GM21528 (cell line): ENCODE measurements around the gene C3orf70.

Experiments
- ATAC-seq: cut with Tn5 transposase; IDR thresholded peaks from one replicate; pipeline ENCODE4 v1.9.1; 2021; ENCODE audit warnings: mild to moderate bottlenecking, moderate library complexity; ENCODE audit not compliant: unreplicated experiment, low FRiP score

Gene C3orf70

DNA sequence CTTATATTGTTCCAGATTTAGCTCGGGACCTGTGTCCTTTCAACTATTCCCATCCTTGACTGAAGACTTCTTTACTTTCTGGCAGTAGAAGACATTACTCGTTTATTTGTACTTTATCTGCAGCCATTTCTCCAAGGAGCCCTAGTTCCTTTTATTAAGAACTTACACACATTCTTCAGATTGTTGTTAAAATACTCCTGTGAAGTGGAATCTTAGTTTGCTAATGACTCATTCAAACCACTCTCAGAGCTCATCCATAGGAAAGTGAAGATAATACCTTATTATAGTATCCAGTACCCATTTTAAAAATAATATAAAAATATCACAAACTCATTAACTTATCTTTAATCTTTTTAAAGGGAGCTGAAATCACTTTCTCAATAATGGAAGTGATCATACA lies 63.5 kb downstream of the C3orf70 start:
- ATAC-seq = no peak

DNA sequence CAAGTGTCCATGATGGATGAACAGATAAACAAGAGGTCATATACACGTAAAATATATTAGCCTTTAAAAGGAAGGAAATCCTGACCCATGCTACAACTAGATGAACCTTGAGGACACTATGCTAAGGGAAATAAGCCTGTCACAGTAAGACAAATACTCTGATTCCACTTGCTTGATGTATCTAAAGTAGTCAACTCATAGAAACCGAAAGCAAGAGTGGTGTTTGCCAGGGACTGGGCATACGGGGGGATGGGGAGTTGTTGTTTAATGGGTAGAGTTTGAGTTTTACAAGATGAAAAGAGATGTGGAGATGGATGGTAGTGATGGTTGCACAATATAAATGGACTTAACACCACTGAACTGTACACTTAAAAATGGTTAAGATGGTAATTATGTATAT lies 65.4 kb downstream of the C3orf70 start:
- no peak for ATAC-seq

DNA sequence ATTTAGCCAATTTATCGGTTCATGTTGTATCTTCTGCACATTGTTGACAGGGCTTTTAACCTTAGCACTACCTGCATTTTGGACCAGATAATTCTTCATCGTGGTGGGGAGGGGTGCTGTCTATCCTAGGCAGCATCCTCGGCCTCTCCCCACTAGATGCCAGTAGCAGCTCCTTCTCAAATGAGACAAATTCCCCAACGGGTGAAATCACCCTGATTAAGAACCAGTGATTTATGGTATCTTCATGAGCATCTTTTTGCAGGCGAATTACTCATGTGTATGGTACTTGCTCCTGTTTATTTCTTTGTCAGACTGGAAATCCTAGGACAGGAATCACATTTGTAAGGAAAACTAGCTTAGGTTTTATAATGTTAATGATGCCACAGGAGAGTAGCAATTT lies 68.0 kb downstream of the C3orf70 start:
- ATAC-seq = no peak

DNA sequence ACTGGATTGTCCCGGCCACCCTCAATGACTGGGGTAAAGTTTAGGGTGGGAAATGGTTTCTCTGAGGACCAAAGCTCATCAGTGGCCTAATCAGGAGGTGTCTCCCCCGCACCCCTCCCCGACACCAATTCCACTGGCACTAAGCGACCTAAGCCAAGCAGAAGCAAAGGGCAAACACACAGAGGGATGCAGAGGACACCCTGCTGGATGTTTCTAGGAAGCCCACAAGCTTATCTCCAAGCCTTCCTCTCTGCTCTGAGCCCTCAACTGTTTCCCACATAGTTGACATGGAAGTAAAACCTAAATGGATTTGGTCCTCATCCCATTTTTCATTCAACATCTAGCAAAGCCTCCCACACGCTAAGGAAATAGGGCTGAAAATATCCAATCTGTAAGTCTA lies 68.5 kb downstream of the C3orf70 start:
- ATAC-seq = no peak

- ATAC-seq = no peak
These were observed 70.0 kb downstream of the C3orf70 start for GRCh38 chr3:185082829-185083228.

DNA sequence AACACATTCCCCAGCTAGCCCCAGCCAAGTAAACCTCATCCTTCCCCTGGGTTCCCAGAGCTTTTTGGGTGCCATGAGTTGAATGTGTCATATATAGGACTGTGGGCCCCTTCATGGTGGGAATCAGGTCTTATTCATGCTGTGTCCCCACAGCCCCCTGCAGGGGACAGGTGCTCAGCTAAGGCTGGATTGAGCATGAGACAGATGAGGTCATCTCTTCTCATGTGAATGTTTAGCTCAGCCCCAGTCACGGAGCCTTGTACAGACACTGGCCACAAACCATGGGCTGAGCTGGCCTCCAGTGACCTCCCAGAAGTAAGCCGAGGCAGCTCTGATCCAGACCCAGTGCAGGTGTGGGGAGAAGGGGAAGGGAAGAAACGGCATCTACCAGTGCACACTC lies 70.7 kb downstream of the C3orf70 start:
- ATAC-seq = no peak

GRCh38 chr3:185081521-185081920 lies 71.3 kb downstream of the C3orf70 start:
- no peak for ATAC-seq

DNA sequence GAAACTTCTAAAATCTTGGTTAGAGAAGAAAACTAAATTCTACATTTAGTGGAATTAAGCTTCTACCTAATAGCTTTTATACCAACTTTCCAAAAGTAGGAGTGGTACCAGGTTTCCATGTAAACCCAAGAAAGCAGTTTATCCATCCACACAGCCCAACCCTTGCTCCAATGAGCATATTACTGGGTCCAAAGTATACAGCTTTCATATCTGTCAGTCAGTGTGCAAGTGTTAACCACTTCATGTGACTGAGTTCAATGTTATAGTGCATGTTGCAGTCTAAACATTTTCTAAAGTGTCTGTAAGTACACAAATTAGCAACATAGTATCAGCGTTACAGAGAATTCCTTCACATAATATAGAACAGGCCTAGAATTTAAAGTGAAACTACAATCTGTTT lies 73.2 kb downstream of the C3orf70 start:
- ATAC-seq = no peak

DNA sequence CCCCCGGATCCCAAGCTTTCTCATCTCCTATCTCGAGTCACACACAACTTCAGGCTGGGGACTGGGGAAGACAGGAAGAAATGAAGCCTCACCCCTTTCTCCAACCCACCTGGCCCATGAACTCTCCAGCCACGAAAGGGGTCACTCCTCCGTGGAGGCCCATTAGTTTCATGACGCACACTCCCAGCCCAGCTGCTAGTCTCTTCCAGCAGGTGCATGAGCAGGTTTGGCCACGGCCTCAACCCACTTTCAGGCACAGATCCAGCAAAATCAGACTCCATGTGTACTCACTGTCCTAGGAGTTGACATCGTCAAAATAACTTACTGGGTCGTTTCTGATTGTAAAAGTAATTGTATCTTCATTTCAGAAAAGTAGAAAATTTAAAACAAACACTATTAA lies 76.6 kb downstream of the C3orf70 start:
- no peak for ATAC-seq

DNA sequence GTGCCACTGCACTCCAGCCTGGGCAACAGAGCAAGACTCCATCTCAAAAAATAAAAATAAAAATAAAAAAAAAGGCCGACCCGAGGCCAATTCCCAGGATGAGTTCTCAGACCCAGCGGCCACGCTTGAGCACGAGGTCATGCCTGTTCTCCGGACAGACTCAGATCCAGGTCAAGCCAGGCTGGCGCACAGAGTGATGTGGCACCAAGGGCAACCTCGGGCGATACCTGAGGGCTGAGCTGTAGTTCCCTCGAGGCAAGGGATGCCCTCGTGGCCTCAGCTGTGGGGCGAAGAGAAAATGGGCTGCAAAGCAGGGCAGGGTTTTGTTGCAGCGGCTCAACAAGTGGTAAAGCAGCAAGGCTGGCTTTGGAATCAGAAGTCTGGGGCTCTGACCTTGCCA lies 77.3 kb downstream of the C3orf70 start:
- no peak for ATAC-seq

DNA sequence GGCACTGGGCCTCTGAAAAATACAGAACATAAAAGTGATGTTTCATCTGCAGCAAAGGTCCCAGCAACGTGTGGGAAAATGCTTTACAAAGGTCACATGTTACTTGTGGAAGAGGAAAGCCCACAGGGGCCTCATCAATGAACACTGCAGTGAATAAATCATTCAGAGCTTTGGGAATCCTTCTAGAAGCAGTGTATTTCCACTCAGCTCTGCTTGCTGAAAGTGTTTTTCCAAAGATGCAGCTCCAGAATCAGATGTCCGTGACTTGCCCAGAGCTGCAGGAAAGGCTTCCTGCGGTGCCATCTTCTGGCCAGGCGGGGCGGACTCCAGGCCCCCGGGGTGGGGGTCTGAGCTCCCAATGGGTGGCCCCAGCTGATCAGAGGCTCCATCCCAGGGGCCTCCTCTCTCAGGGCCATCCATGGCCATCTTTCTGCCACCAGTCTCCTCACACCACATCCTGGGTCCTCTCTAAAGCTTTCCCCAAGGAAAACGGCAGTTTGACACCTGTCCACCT lies 81.5 kb downstream of the C3orf70 start:
- no peak for ATAC-seq

- ATAC-seq = no peak
These were observed 82.2 kb downstream of the C3orf70 start for GRCh38 chr3:185070491-185071286.

GRCh38 chr3:185069037-185070030 lies 83.5 kb downstream of the C3orf70 start:
- ATAC-seq = no peak

DNA sequence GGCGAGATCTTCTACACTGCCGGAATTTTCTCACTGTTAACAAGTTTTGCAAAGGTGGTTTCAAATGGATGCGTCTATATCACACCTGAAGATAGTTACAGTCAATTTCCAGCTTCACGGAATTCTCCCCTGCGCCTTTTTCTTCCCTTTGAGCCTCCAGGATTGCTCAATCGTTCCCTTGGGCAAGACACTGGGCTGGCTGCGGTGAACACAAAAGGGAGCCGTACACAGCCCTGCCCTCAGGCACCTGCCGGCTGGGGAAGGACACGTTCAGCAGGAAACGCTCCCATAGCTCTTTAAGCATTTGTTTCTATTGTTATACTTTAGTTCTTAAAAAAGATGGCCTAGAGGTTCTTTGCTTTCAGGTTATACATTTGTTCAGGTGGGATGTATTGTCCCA lies 85.7 kb downstream of the C3orf70 start:
- no peak for ATAC-seq

- no peak for ATAC-seq
These were observed 86.6 kb downstream of the C3orf70 start for GRCh38 chr3:185066251-185066650.

- no peak for ATAC-seq
These were observed 87.8 kb downstream of the C3orf70 start for GRCh38 chr3:185065059-185065458.

DNA sequence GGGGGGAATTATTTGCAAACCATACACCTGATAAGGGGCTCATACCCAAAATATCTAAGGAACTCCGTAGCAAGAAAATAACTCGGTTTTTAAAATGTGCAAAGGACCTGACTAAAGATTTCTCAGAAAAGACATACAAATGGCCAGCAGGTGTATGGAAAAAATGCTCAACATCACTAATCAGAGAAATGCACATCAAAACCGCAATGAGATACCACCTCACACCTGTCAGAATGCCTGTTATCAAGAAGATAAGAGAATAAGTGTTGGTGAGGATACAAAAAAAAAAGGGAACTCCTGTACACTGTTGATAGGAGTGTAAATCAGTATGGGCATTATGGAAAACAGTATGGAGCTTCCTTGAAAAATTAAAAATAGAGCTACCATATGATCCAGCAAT lies 89.4 kb downstream of the C3orf70 start:
- no peak for ATAC-seq

- ATAC-seq = no peak
These were observed 90.7 kb downstream of the C3orf70 start for GRCh38 chr3:185062191-185062590.

DNA sequence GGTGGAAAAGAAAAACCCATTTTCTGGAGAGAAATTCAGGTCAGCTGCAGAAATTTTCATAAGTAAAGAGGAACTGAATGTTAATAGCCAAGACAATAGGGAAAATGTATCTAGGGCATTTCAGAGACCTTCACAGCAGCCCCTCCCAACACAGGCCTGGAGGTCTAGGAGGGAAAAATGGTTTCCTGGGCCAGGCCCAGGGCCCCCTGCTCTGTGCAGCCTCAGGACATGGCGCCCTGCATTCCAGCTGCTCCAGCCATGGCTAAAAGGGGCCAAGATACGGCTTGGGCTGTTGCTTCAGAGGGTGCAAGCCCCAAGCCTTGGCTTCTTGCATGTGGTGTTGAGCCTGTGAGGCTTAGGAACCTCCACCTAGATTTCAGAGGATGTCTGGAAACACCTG lies 92.2 kb downstream of the C3orf70 start:
- ATAC-seq = no peak

GRCh38 chr3:185059766-185060165 lies 93.1 kb downstream of the C3orf70 start:
- ATAC-seq = no peak

DNA sequence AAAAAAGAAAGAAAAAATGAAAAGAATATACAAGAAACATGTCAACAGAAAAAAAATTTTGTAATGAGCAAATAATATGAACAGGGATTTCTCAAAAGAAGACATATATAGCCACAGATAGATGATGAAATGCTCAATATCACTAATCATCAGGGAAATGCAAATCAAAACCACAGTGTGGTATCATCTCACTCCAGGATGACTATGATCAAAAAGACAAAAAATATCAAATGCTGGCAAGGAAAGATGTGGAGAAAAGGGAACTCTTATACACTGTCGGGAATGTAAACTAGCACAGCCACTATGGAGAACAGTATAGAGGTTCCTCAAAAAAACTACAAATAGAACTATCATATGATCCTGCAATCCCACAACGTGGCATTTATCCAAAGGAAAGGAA lies 94.1 kb downstream of the C3orf70 start:
- no peak for ATAC-seq
